GM23338 (cell line): ENCODE results near the gene TESK2.

ENCODE experiments used
- CREB1 ChIP-seq: fragments of 250-450 bp; sonication (Bioruptor Pico); IDR thresholded peaks from 2 replicates; pipeline ENCODE4 v1.5.0; 2020; ENCODE audit warnings: low read depth, mild to moderate bottlenecking, moderate library complexity
- CTCF ChIP-seq, 2 experiments: fragments of 200-600 bp in 1 of 2; sonication (generic) in 1 of 2; conservative IDR thresholded peaks; 2 replicates each; pipeline versions ENCODE4 v1.5.1 to v1.6.1; 2016 to 2017; ENCODE audit warnings: antibody characterized with exemption in 2 of 2, low read depth in 2 of 2, mild to moderate bottlenecking in 2 of 2, moderate library complexity in 1 of 2
- ETS1 ChIP-seq: IDR thresholded peaks from 2 replicates; pipeline ENCODE4 v1.6.1; 2016; ENCODE audit warnings: antibody characterized with exemption
- EZH2 ChIP-seq: fragments of 200-600 bp; sonication (generic); IDR thresholded peaks from one replicate; pipeline ENCODE4 v1.8.0; 2017; ENCODE audit warnings: antibody characterized with exemption, mild to moderate bottlenecking, low read depth; ENCODE audit not compliant: unreplicated experiment
- EZH2phosphoT487 ChIP-seq: fragments of 200-600 bp; sonication (generic); IDR thresholded peaks from one replicate; pipeline ENCODE4 v1.8.1; 2018; ENCODE audit warnings: antibody characterized with exemption; ENCODE audit not compliant: unreplicated experiment
- JUNB ChIP-seq: IDR thresholded peaks from one replicate; pipeline ENCODE4 v1.6.1; 2016; ENCODE audit warnings: antibody characterized with exemption; ENCODE audit not compliant: unreplicated experiment
- NANOG ChIP-seq: IDR thresholded peaks from 2 replicates; pipeline ENCODE4 v1.6.1; 2016; ENCODE audit warnings: antibody characterized with exemption, borderline replicate concordance
- POLR2AphosphoS5 ChIP-seq: IDR thresholded peaks from 2 replicates; pipeline ENCODE4 v1.6.1; 2016; ENCODE audit warnings: antibody characterized with exemption, low read depth
- STAT1 ChIP-seq: IDR thresholded peaks from one replicate; pipeline ENCODE4 v1.6.1; 2016; ENCODE audit warnings: antibody characterized with exemption; ENCODE audit not compliant: unreplicated experiment
- ZNF114 ChIP-seq: fragments of 250-450 bp; sonication (Bioruptor Pico); IDR thresholded peaks from 2 replicates; pipeline ENCODE4 v1.5.0; 2020; ENCODE audit warnings: mild to moderate bottlenecking, moderate library complexity
- ZNF331 ChIP-seq: fragments of 250-450 bp; sonication (Bioruptor Pico); IDR thresholded peaks from 2 replicates; pipeline ENCODE4 v1.5.0; 2020; ENCODE audit warnings: low read depth, mild to moderate bottlenecking, moderate library complexity
- TF ChIP-seq, protein P1 (sequence below): IDR thresholded peaks from one replicate; pipeline ENCODE4 v1.6.1; 2018; ENCODE audit warnings: antibody characterized with exemption; ENCODE audit not compliant: unreplicated experiment

- TF ChIP-seq EZH2 (no peak), CTCF (conservative IDR thresholded peaks at IDR 0.05; ENCODE audit: low read depth in 2 of 2) (no peak), POLR2AphosphoS5 (no peak), ZNF331 (no peak), EZH2phosphoT487 (no peak), CREB1 (no peak), JUNB (no peak), STAT1 (no peak), ETS1 (no peak), NANOG (no peak), ZNF114 (CRISPR knock-in tag) (no peak)
- TF ChIP-seq, protein P1, sequence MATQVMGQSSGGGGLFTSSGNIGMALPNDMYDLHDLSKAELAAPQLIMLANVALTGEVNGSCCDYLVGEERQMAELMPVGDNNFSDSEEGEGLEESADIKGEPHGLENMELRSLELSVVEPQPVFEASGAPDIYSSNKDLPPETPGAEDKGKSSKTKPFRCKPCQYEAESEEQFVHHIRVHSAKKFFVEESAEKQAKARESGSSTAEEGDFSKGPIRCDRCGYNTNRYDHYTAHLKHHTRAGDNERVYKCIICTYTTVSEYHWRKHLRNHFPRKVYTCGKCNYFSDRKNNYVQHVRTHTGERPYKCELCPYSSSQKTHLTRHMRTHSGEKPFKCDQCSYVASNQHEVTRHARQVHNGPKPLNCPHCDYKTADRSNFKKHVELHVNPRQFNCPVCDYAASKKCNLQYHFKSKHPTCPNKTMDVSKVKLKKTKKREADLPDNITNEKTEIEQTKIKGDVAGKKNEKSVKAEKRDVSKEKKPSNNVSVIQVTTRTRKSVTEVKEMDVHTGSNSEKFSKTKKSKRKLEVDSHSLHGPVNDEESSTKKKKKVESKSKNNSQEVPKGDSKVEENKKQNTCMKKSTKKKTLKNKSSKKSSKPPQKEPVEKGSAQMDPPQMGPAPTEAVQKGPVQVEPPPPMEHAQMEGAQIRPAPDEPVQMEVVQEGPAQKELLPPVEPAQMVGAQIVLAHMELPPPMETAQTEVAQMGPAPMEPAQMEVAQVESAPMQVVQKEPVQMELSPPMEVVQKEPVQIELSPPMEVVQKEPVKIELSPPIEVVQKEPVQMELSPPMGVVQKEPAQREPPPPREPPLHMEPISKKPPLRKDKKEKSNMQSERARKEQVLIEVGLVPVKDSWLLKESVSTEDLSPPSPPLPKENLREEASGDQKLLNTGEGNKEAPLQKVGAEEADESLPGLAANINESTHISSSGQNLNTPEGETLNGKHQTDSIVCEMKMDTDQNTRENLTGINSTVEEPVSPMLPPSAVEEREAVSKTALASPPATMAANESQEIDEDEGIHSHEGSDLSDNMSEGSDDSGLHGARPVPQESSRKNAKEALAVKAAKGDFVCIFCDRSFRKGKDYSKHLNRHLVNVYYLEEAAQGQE = no peak
These were observed 146.5 kb downstream of the TESK2 start for GRCh38 chr1:45344499-45344898.
